BE2C (cell line): ENCODE measurements around the gene DOCK1.
"Not testable (repeated sequence)": the region's sequence is repeated elsewhere in the genome, so short reads cannot be mapped to it uniquely, and the experiment has no call there.

ENCODE experiments used
- DNase-seq: peaks from one replicate; pipeline ENCODE4 v3.0.0-alpha.2; 2020
- H3K27me3 ChIP-seq: fragments of 250-450 bp; sonication (Bioruptor Pico); 2 replicates; pipeline ENCODE4 v1.5.1; 2020; ENCODE audit warnings: mild to moderate bottlenecking
- H3K36me3 ChIP-seq: fragments of 250-450 bp; sonication (Bioruptor Pico); 2 replicates; pipeline ENCODE4 v1.5.1; 2020; ENCODE audit warnings: mild to moderate bottlenecking
- H3K4me1 ChIP-seq: fragments of 250-450 bp; sonication (Bioruptor Pico); 2 replicates; pipeline ENCODE4 v1.5.1; 2020
- H3K4me3 ChIP-seq: 2 replicates; pipeline ENCODE4 v1.5.1; 2011; ENCODE audit warnings: low read depth, low read length
- H3K9me3 ChIP-seq: fragments of 250-450 bp; sonication (Bioruptor Pico); 2 replicates; pipeline ENCODE4 v1.5.1; 2020
- TF ChIP-seq, protein P1 (sequence below): IDR thresholded peaks from 2 replicates; pipeline ENCODE4 v1.5.1; 2012; ENCODE audit warnings: mild to moderate bottlenecking, low read depth, low read length

DOCK1 gene

DNA sequence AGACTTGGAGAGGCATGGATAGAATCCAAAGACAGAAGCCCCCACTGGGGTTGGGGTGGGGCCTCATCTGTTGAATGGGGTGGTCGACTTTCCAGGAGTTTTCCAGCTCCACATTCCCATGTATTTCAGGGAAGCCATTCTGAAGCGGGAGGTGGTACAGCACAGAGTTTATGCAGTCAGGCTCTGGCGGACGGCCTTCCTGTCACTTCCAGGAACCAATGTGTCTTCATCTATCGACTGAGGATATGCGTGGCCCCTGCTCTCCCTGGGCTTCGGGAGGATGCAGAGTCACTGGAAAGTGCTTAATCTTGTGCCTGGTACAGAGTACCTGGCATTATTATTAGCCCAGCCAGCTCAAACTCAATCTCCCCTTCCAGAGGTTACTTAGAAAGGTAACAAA lies 26.3 kb downstream of the DOCK1 start:
- peaks cover 6% of the 10 kb centered on the region; the same call in 1 of the 2 replicates for H3K4me1 ChIP-seq
- no peak for DNase-seq
- TF ChIP-seq, protein P1, sequence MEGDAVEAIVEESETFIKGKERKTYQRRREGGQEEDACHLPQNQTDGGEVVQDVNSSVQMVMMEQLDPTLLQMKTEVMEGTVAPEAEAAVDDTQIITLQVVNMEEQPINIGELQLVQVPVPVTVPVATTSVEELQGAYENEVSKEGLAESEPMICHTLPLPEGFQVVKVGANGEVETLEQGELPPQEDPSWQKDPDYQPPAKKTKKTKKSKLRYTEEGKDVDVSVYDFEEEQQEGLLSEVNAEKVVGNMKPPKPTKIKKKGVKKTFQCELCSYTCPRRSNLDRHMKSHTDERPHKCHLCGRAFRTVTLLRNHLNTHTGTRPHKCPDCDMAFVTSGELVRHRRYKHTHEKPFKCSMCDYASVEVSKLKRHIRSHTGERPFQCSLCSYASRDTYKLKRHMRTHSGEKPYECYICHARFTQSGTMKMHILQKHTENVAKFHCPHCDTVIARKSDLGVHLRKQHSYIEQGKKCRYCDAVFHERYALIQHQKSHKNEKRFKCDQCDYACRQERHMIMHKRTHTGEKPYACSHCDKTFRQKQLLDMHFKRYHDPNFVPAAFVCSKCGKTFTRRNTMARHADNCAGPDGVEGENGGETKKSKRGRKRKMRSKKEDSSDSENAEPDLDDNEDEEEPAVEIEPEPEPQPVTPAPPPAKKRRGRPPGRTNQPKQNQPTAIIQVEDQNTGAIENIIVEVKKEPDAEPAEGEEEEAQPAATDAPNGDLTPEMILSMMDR = no peak
- no peak overlapping the region for H3K4me3 ChIP-seq
- no peaks in the 10 kb centered on the region for H3K27me3 ChIP-seq
- no peaks in the 10 kb centered on the region for H3K36me3 ChIP-seq
- H3K9me3 ChIP-seq = no peaks in the 10 kb centered on the region

DNA sequence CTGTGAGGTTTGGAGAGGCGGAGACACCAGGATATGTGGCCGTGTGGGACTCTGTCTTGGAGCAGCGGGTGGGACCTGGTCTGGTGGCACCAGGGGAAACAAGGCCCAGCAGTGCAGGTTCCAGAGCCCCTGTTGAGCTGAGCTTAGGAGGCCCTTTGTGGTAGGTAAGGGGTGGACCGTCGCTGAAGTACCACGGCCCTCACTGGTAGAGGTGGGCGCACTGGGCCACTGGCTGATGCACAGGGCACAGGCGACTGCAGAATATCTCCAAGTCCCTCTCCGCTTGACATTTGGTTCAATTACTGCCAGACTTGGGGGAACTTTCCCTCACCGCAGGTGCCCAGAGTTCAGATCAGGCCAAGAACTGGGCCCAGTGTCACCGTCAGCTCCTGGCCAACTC lies 27.3 kb downstream of the DOCK1 start:
- TF ChIP-seq, protein P1 = no peak
- no peaks in the 10 kb centered on the region for H3K36me3 ChIP-seq
- no peaks in the 10 kb centered on the region for H3K27me3 ChIP-seq
- no peak overlapping the region for H3K4me3 ChIP-seq
- H3K4me1 ChIP-seq = peaks cover 6% of the 10 kb centered on the region; the same call in 1 of the 2 replicates
- no peaks in the 10 kb centered on the region for H3K9me3 ChIP-seq
- DNase-seq = no peak

DNA sequence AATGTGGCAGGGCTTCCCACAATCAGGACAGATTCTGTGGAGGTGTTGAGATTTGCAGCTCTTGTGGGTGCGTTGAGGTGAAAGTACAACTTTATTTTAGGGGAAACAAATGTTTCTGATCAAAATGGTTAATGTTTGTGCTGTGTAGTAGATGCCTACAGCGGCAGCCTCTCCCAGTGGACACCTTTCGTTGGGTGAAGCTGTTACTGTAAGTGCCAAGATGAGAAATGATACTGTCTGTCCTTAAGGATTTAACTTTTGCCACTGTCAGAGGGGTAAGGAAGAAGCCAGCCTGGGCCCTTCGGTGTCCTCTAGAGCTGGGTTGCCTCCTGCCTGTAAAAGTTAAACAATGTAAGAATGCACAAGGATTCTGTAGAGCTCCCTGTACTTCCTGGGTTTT lies 27.9 kb downstream of the DOCK1 start:
- no peak for DNase-seq
- Histone ChIP-seq H3K27me3 (no peaks in the 10 kb centered on the region), H3K4me1 (peaks cover 6% of the 10 kb centered on the region; the same call in 1 of the 2 replicates), H3K9me3 (no peaks in the 10 kb centered on the region), H3K4me3 (no peak overlapping the region), H3K36me3 (no peaks in the 10 kb centered on the region)
- TF ChIP-seq, protein P1 = no peak

DNA sequence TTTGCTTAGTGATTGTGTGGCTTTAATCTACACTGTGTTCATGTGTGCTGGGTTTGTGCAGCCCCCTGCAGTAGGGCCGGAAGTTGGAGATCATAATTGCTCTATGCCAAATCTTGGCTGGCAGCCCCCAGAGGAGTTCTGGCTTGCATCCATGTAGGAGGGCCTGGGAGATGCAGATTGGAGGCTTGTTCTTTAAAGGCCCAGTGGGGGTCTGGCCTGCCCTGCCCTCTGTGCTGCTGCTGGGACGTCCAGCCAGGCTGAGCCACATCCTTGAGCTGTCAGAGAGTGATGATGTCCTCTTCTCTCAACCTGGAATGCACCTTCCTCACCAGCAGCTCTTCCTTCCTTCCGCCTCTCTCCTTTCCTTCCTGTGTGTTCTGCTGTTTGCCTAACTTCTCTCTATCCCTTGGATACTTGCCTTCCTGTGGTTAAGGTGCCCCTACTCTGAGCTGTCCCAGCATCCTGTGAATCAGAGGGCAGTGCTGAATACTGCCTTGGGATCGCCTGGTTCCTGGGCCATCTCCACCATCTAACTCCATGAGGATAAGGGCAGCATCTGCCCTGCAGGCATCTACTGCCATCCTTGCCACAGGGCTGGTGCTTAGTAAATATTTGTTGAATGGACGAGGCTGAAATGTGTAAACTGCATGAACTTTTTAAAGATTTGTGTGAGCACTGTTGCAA lies 30.2 kb downstream of the DOCK1 start:
- Histone ChIP-seq H3K9me3 (no peaks in the 10 kb centered on the region), H3K4me3 (no peak overlapping the region), H3K27me3 (no peaks in the 10 kb centered on the region), H3K4me1 (peaks cover 6% of the 10 kb centered on the region; the same call in 1 of the 2 replicates), H3K36me3 (no peaks in the 10 kb centered on the region)
- DNase-seq = peak; percentile 39
- TF ChIP-seq, protein P1 = no peak

DNA sequence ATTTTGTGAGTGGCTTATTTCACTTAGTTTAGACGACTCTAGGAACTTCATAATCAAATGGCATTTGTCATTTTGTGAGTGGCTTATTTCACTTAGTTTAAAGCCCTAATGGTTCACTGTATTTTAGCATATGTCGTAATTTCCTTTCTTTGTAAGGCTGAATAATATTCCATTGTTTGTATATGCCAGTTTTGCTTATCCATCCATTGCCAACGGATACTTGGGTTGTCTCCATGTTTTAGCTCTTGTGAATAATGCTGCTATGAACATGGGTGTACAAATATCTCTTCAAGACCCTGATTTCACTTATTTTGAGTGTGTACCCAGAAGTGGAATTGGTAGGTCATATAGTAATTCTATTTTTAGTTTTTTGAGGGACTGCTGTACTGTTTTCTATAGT lies 31.8 kb downstream of the DOCK1 start:
- no peak for DNase-seq
- Histone ChIP-seq H3K9me3 (no peaks in the 10 kb centered on the region), H3K36me3 (no peaks in the 10 kb centered on the region), H3K4me1 (peaks cover 10% of the 10 kb centered on the region; the same call in 1 of the 2 replicates), H3K27me3 (no peaks in the 10 kb centered on the region), H3K4me3 (no peak overlapping the region)
- TF ChIP-seq, protein P1 = no peak

DNA sequence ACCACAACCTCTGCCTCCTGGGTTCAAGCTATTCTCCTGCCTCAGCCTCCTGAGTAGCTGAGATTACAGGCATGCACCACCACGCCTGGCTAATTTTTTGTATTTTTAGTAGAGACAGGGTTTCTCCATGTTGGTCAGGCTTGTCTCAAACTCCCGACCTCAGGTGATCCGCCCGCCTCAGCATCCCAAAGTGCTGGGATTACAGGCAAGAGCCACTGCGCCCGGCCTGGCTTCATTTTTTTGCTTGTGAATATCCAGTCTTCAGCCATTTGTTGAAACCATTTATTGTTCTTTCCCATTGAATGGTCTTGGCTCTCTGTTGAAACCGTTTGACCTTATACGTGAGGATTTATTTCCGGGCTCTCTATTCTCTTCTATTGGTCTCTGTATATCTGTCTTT lies 32.9 kb downstream of the DOCK1 start:
- H3K9me3 ChIP-seq, H3K4me1 ChIP-seq, DNase-seq, H3K4me3 ChIP-seq, H3K36me3 ChIP-seq, H3K27me3 ChIP-seq: not testable (repeated sequence)

DNA sequence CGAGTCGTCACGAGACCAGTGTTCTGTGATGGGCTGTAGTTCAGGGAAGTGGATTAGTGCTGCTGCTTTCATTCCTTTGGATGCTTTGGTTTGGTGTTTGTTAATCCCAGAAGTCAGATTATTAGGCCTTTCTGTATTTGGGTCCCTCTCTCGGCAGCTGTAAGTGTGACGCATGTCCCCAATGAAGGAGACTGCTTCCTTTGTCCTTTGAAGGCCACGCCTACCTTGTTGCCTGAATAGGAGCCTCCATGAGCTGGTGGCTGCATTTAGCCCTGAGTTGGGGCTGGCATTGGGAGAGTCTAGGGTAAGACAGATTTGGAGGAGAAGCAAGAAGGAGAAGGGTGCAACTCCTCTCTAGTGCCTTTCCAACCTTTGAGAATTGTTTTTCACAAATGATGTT lies 34.5 kb downstream of the DOCK1 start:
- H3K9me3 ChIP-seq = no peaks in the 10 kb centered on the region
- DNase-seq = no peak
- no peak overlapping the region for H3K4me3 ChIP-seq
- no peaks in the 10 kb centered on the region for H3K27me3 ChIP-seq
- H3K4me1 ChIP-seq = peaks cover 10% of the 10 kb centered on the region; the same call in 1 of the 2 replicates
- no peaks in the 10 kb centered on the region for H3K36me3 ChIP-seq
- TF ChIP-seq, protein P1 = no peak
